ENCODE results near the gene BPIFA3. TPM values are rescaled to one million over a fixed set of nuclear protein-coding genes. Genes with fewer than 3 reads are reported as not detected.

Gene BPIFA3
- total RNA-seq, 1 donor from 2014 or later, result not detected

- Histone ChIP-seq H3K27ac (no peak overlapping the region), H3K36me3 (no peaks in the 10 kb centered on the region), H3K9me3 (no peaks in the 10 kb centered on the region), H3K4me3 (no peak overlapping the region), H3K27me3 (no peaks in the 10 kb centered on the region), H3K4me1 (no peaks in the 10 kb centered on the region)
- no peak for DNase-seq (ENCODE audit: low spot score in 2 of 2)
- TF ChIP-seq, protein P1, sequence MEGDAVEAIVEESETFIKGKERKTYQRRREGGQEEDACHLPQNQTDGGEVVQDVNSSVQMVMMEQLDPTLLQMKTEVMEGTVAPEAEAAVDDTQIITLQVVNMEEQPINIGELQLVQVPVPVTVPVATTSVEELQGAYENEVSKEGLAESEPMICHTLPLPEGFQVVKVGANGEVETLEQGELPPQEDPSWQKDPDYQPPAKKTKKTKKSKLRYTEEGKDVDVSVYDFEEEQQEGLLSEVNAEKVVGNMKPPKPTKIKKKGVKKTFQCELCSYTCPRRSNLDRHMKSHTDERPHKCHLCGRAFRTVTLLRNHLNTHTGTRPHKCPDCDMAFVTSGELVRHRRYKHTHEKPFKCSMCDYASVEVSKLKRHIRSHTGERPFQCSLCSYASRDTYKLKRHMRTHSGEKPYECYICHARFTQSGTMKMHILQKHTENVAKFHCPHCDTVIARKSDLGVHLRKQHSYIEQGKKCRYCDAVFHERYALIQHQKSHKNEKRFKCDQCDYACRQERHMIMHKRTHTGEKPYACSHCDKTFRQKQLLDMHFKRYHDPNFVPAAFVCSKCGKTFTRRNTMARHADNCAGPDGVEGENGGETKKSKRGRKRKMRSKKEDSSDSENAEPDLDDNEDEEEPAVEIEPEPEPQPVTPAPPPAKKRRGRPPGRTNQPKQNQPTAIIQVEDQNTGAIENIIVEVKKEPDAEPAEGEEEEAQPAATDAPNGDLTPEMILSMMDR (IDR thresholded peaks at IDR 0.05), result no peak
- intact Hi-C loops (cut with DNase I), result loop anchor here (5.0 kb wide), 1 partner anchor 60 kb away; no protein-coding TSS in a partner anchor
These were observed 14.7 kb upstream of the BPIFA3 start for GRCh38 chr20:33202451-33202850.

- TF ChIP-seq, protein P1 (IDR thresholded peaks at IDR 0.05), result no peak
- Histone ChIP-seq H3K4me1 (no peaks in the 10 kb centered on the region), H3K36me3 (no peaks in the 10 kb centered on the region), H3K27ac (no peak overlapping the region), H3K27me3 (no peaks in the 10 kb centered on the region), H3K9me3 (no peaks in the 10 kb centered on the region), H3K4me3 (no peak overlapping the region)
- intact Hi-C loops (cut with DNase I), result loop anchor here (5.0 kb wide), 1 partner anchor 61 kb away; no protein-coding TSS in a partner anchor
- DNase-seq (ENCODE audit: low spot score in 2 of 2), result no peak
These were observed 13.7 kb upstream of the BPIFA3 start for GRCh38 chr20:33203444-33203843.

DNA sequence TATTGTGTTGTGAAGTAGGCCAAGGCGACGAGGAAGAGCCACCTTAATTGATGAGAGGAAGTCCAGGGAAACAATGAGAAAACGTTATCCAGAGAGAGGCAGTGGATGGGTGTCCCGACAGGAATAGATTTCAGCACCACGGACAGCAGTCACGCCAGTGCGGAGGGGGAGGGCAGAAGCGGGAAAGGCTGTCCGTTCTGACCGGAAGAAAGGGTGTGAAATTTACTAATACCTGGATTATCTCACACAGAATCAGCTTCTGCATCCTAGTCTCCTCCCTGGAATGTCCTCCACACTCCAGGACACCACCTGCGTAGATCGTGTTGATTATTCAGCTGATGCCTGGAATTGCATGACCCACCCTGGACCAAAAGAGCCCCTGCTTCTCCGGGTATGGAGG, 7.4 kb upstream of the BPIFA3 start:
- Histone ChIP-seq H3K9me3 (no peaks in the 10 kb centered on the region), H3K27ac (no peak overlapping the region), H3K4me1 (no peaks in the 10 kb centered on the region), H3K27me3 (no peaks in the 10 kb centered on the region), H3K4me3 (no peak overlapping the region), H3K36me3 (no peaks in the 10 kb centered on the region)
- TF ChIP-seq, protein P1 (IDR thresholded peaks at IDR 0.05), result no peak
- DNase-seq (ENCODE audit: low spot score in 2 of 2), result no peak
- intact Hi-C loops (cut with DNase I), result no loop called here

DNA sequence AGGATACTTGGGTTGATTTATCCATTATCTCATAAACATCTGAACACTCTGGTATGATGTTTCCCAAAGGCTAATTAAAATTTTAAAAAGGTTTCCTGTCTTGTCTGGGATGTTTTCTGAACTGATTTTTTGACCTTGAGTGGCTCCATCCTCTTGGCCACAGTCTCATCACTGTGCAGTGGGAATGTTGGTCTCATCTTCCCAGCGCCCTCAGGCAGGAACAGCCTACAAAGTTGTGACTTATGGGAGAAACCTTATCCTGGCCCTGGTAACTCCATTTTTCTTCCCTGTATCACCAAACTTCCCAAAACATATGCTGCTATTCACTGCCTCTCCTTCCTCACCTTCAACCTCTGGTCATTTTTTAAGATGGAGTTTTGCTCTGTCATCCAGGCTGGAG, 6.8 kb upstream of the BPIFA3 start:
- Histone ChIP-seq H3K4me1 (no peaks in the 10 kb centered on the region), H3K4me3 (no peak overlapping the region), H3K27ac (no peak overlapping the region), H3K9me3 (no peaks in the 10 kb centered on the region), H3K27me3 (no peaks in the 10 kb centered on the region), H3K36me3 (no peaks in the 10 kb centered on the region)
- TF ChIP-seq, protein P1 (IDR thresholded peaks at IDR 0.05), result no peak
- intact Hi-C loops (cut with DNase I), result no loop called here
- DNase-seq (ENCODE audit: low spot score in 2 of 2), result no peak

DNA sequence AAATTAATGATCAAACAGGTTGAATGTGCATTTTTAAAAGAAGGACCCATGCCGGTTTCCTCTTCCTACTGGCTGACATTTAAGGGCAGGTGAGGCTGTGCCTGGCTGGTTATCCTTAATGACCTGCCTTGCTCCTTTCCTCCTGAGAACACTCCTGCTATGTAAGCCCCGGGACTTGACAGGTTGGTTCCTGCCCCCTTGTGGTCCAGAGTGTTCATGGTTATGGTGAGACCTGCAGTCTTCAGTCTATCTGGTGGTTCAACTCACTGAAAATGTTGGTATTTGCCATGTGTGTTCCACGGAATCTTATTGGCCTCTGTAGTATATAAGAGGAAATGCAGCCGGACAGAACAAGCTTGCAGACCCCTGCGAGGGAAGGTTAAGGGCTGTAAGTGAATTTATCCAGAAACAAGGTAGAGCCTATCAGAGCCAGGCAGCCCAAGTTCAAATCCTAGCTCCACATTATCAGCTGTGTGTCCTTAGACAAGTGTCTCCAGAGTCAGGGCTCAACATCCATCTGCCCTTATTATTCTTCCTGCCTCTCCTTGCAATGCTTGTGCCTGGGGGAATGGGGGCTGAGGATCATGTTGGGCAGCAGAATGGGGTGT, 5.2 kb upstream of the BPIFA3 start:
- intact Hi-C loops (cut with DNase I), result no loop called here
- no peaks in the 10 kb centered on the region for H3K4me1 ChIP-seq
- no peak overlapping the region for H3K27ac ChIP-seq
- no peaks in the 10 kb centered on the region for H3K9me3 ChIP-seq
- TF ChIP-seq, protein P1 (IDR thresholded peaks at IDR 0.05), result no peak
- no peak for DNase-seq (ENCODE audit: low spot score in 2 of 2)
- H3K4me3 ChIP-seq, result no peak overlapping the region
- H3K36me3 ChIP-seq, result no peaks in the 10 kb centered on the region
- no peaks in the 10 kb centered on the region for H3K27me3 ChIP-seq

GRCh38 chr20:33224399-33224798, 7.2 kb downstream of the BPIFA3 start:
- TF ChIP-seq, protein P1 (IDR thresholded peaks at IDR 0.05), result no peak
- intact Hi-C loops (cut with DNase I), result no loop called here

More at GRCh38 chr20:33224399-33224798, 7.2 kb downstream of the BPIFA3 start:
- Histone ChIP-seq H3K36me3 (no peaks in the 10 kb centered on the region), H3K4me1 (no peaks in the 10 kb centered on the region), H3K27ac (no peak overlapping the region), H3K27me3 (no peaks in the 10 kb centered on the region), H3K4me3 (no peak overlapping the region), H3K9me3 (no peaks in the 10 kb centered on the region)
- no peak for DNase-seq (ENCODE audit: low spot score in 2 of 2)

All from ascending aorta (tissue), 2 donors.